Neuronal stem cell (in vitro differentiated cells): ENCODE results near the gene RD3L.

ENCODE experiments used
- DNase-seq: peaks from one replicate; pipeline ENCODE4 v3.0.0-alpha.2; 2013; ENCODE audit warnings: low spot score
- H2AFZ ChIP-seq: one replicate; pipeline ENCODE4 v1.6.1; 2013; ENCODE audit warnings: mild to moderate bottlenecking, low read length, inconsistent platforms
- H2AK5ac ChIP-seq: 2 replicates; pipeline ENCODE4 v1.6.1; 2013; ENCODE audit warnings: low read depth, mild to moderate bottlenecking, inconsistent platforms, low read length, moderate library complexity, mixed read lengths
- H2BK120ac ChIP-seq: 2 replicates; pipeline ENCODE4 v1.6.1; 2013; ENCODE audit warnings: low read depth, mild to moderate bottlenecking, inconsistent platforms, low read length, moderate library complexity, mixed read lengths
- H2BK12ac ChIP-seq: one replicate; pipeline ENCODE4 v1.6.1; 2013; ENCODE audit warnings: low read length, inconsistent platforms
- H2BK15ac ChIP-seq: 2 replicates; pipeline ENCODE4 v1.6.1; 2013; ENCODE audit warnings: mild to moderate bottlenecking, low read length, inconsistent platforms, mixed read lengths
- H2BK5ac ChIP-seq: one replicate; pipeline ENCODE4 v1.6.1; 2013; ENCODE audit warnings: inconsistent platforms, mild to moderate bottlenecking, low read length, moderate library complexity
- H3K14ac ChIP-seq: one replicate; pipeline ENCODE4 v1.6.1; 2013; ENCODE audit warnings: low read length, inconsistent platforms
- H3K18ac ChIP-seq: 2 replicates; pipeline ENCODE4 v1.6.1; 2013; ENCODE audit warnings: low read length, inconsistent platforms
- H3K23ac ChIP-seq: 2 replicates; pipeline ENCODE4 v1.6.1; 2013; ENCODE audit warnings: low read depth, mild to moderate bottlenecking, mixed read lengths, low read length, inconsistent platforms; ENCODE audit not compliant: poor library complexity
- H3K27ac ChIP-seq: replicated peaks from 3 replicates; pipeline ENCODE4 v1.5.1; 2013; ENCODE audit warnings: low read length, inconsistent platforms
- H3K27me3 ChIP-seq, 3 experiments: 2 replicates each; pipeline ENCODE4 v1.6.1; 2013; ENCODE audit warnings: low read length in 3 of 3, mild to moderate bottlenecking in 2 of 3, inconsistent platforms in 1 of 3, low read depth in 1 of 3, mixed read lengths in 1 of 3, moderate library complexity in 1 of 3; ENCODE audit not compliant: control insufficient read depth in 3 of 3, insufficient read depth in 3 of 3
- H3K36me3 ChIP-seq, 2 donors: replicated peaks in 1 of 2; 2 replicates each; pipeline ENCODE4 v1.6.1; 2013; ENCODE audit warnings: low read length in 2 of 2; ENCODE audit not compliant: control insufficient read depth in 2 of 2, insufficient read depth in 2 of 2
- H3K4ac ChIP-seq: 2 replicates; pipeline ENCODE4 v1.6.1; 2013; ENCODE audit warnings: inconsistent platforms, mild to moderate bottlenecking, low read length, moderate library complexity
- H3K4me1 ChIP-seq, 2 donors: 1 replicate in 1 of 2; 2 replicates in 1 of 2; pipeline ENCODE4 v1.6.1; 2013; ENCODE audit warnings: low read length in 2 of 2, low read depth in 1 of 2; ENCODE audit not compliant: control insufficient read depth in 2 of 2, insufficient read depth in 1 of 2
- H3K4me2 ChIP-seq: one replicate; pipeline ENCODE4 v1.6.1; 2013; ENCODE audit warnings: mild to moderate bottlenecking, low read length, inconsistent platforms; ENCODE audit not compliant: insufficient read depth, poor library complexity, severe bottlenecking
- H3K4me3 ChIP-seq, 2 donors: 2 replicates each; pipeline ENCODE4 v1.5.1; 2013; ENCODE audit warnings: low read length in 2 of 2, mild to moderate bottlenecking in 2 of 2, inconsistent platforms in 1 of 2, moderate library complexity in 1 of 2
- H3K79me1 ChIP-seq: one replicate; pipeline ENCODE4 v1.6.1; 2013; ENCODE audit warnings: low read depth, mild to moderate bottlenecking, inconsistent platforms, low read length, moderate library complexity
- H3K9ac ChIP-seq: one replicate; pipeline ENCODE4 v1.6.1; 2013; ENCODE audit warnings: mild to moderate bottlenecking, low read depth, low read length, inconsistent platforms; ENCODE audit not compliant: poor library complexity
- H3K9me3 ChIP-seq, 2 donors: replicated peaks in 1 of 2; 2 replicates each; pipeline versions ENCODE3 to v1.6.1; 2013; ENCODE audit warnings: low read length in 2 of 2, mild to moderate bottlenecking in 2 of 2, inconsistent platforms in 1 of 2, low read depth in 1 of 2, mixed read lengths in 1 of 2, moderate library complexity in 1 of 2; ENCODE audit not compliant: control insufficient read depth in 2 of 2, insufficient read depth in 1 of 2
- H4K8ac ChIP-seq: one replicate; pipeline ENCODE4 v1.6.1; 2013; ENCODE audit warnings: low read depth, mild to moderate bottlenecking, inconsistent platforms, low read length, moderate library complexity
- H4K91ac ChIP-seq: one replicate; pipeline ENCODE4 v1.6.1; 2013; ENCODE audit warnings: low read length, low read depth, mild to moderate bottlenecking, inconsistent platforms; ENCODE audit not compliant: poor library complexity
- WGBS, 2 donors: extraction: QIAGEN DNeasy Blood & Tissue Kit; methylation state at CpG; one replicate each; pipeline ENCODE4 v1.1.7; 2013; ENCODE audit warnings: missing lambda C conversion rate in 2 of 2, mixed read lengths in 1 of 2; ENCODE audit not compliant: insufficient read length in 2 of 2, insufficient replicate concordance in 1 of 2; ENCODE audit errors: extremely low coverage in 2 of 2; 5-methylcytosine and 5-hydroxymethylcytosine counted together

Gene RD3L

DNA sequence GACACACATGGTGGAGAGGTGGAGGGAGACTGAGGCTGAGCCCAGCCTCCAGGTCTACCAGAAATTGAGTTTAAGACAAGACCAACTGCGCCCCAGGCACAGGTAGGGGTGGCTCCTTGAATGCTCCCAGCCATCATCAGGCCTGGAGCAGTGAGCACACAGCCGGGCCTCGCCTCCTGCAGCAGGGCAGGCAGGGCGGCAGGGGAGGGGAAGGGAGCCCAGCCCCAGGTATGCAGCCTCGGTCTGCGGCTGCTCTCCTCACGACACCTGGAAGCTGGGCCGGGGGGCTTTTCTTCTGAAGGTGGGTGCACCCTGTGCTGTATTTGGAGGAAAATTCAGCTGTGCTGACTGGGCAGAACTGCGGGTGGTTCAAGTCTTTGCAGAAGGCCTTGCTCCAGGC, 43.6 kb downstream of the RD3L start:
- H3K27me3 ChIP-seq: peaks cover 0 to 5% (median 0%) of the 10 kb centered on the region in 3 experiments
- no peak for DNase-seq

GRCh38 chr14:103898204-103898603, 44.1 kb downstream of the RD3L start:
- Histone ChIP-seq H2BK120ac (no peak overlapping the region), H3K9me3 (peaks cover 0 to 5% of the 10 kb centered on the region in 2 donors), H3K27ac (no peak overlapping the region), H2BK12ac (no peak overlapping the region), H2AK5ac (peak overlapping the region; percentile 25), H2AFZ (no peak overlapping the region), H3K4ac (no peak overlapping the region), H3K23ac (no peak overlapping the region), H3K4me3 (no peak overlapping the region), H3K9ac (no peak overlapping the region), H4K91ac (no peak overlapping the region), H3K36me3 (no peaks in the 10 kb centered on the region), H3K18ac (no peak overlapping the region), H3K27me3 (peaks cover 0 to 5% (median 0%) of the 10 kb centered on the region in 3 experiments), H3K79me1 (no peaks in the 10 kb centered on the region), H3K14ac (no peak overlapping the region), H2BK5ac (no peak overlapping the region), H3K4me2 (no peak overlapping the region), H2BK15ac (no peak overlapping the region), H4K8ac (no peak overlapping the region), H3K4me1 (no peaks in the 10 kb centered on the region)
- no peak for DNase-seq
- no CpG with 5 or more reads among the region's 4 CpGs for WGBS, 2 donors

More for the DNA sequence above, 43.6 kb downstream of the RD3L start:
- Histone ChIP-seq H2AK5ac (no peak overlapping the region), H3K14ac (no peak overlapping the region), H2BK12ac (no peak overlapping the region), H3K9me3 (peaks cover 0 to 5% of the 10 kb centered on the region in 2 donors), H2BK120ac (no peak overlapping the region), H3K4me2 (no peak overlapping the region), H3K9ac (no peak overlapping the region), H3K4ac (no peak overlapping the region), H2BK5ac (no peak overlapping the region), H4K8ac (no peak overlapping the region), H3K4me1 (no peaks in the 10 kb centered on the region), H2BK15ac (no peak overlapping the region), H3K36me3 (no peaks in the 10 kb centered on the region), H3K18ac (peak overlapping the region; percentile 48), H3K4me3 (no peak overlapping the region), H2AFZ (no peak overlapping the region), H3K23ac (no peak overlapping the region), H4K91ac (no peak overlapping the region), H3K27ac (no peak overlapping the region), H3K79me1 (no peaks in the 10 kb centered on the region)
- no CpG with 5 or more reads among the region's 9 CpGs for WGBS, 2 donors

DNA sequence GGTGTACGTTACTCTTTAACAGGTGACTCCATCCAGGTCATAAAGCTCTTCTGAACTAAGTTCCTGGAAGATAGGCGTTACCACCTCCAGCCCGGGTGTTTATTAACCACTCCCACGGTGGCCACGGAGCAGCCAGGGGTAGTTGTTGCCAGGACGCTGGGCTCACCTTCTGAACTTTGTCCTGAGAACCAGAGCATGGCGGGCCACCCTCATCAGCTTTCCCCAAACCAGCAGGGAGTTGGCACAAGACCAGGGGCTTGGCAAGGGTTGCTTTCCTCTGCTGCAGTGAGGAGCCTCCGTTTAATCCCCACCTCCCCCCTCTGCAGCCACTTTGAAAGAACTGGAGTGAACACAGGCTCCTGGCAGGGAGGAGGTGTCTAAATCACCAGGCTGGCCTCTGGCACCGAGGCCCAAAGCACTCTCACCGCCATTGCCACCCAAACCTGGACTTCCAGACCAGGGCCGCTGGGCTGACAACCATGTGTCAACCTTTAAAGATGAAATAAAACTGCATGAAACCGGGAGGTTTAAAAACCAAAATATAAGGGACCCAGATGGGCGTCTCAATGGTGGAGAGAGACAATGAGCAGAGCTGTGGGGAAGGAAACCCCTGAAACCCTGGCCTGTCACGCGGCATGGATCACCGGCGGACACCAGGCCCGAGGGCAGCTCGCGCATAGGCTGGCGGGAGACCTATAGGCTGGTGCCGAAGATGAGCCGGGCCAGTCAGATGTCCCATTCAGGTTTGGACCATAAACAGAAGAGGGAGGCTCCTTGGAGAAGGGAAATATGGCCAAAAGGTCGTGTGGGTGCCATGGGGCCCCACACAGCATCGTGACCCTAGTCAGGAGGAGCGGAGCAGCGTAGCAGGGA, 45.0 kb downstream of the RD3L start:
- H2BK12ac ChIP-seq: peak overlapping the region; percentile 73
- H4K8ac ChIP-seq: no peak overlapping the region
- H2AFZ ChIP-seq: no peak overlapping the region
- no peaks in the 10 kb centered on the region for H3K4me1 ChIP-seq
- peaks cover 0 to 5% of the 10 kb centered on the region in 2 donors for H3K9me3 ChIP-seq
- H3K4ac ChIP-seq: no peak overlapping the region
- no peak overlapping the region for H3K9ac ChIP-seq
- no CpG with 5 or more reads among the region's 27 CpGs for WGBS, 2 donors
- H3K27ac ChIP-seq: no peak overlapping the region
- DNase-seq: no peak
- H2AK5ac ChIP-seq: peak overlapping the region; percentile 25
- H3K18ac ChIP-seq: no peak overlapping the region
- peak overlapping the region; percentile 47 for H3K14ac ChIP-seq
- no peak overlapping the region for H2BK15ac ChIP-seq
- no peak overlapping the region for H2BK5ac ChIP-seq
- H3K27me3 ChIP-seq: peaks cover 0 to 5% (median 0%) of the 10 kb centered on the region in 3 experiments
- H2BK120ac ChIP-seq: no peak overlapping the region
- H3K4me3 ChIP-seq: no peak overlapping the region
- H4K91ac ChIP-seq: no peak overlapping the region
- no peaks in the 10 kb centered on the region for H3K36me3 ChIP-seq
- H3K4me2 ChIP-seq: no peak overlapping the region
- no peaks in the 10 kb centered on the region for H3K79me1 ChIP-seq
- H3K23ac ChIP-seq: peak overlapping the region; percentile 80

DNA sequence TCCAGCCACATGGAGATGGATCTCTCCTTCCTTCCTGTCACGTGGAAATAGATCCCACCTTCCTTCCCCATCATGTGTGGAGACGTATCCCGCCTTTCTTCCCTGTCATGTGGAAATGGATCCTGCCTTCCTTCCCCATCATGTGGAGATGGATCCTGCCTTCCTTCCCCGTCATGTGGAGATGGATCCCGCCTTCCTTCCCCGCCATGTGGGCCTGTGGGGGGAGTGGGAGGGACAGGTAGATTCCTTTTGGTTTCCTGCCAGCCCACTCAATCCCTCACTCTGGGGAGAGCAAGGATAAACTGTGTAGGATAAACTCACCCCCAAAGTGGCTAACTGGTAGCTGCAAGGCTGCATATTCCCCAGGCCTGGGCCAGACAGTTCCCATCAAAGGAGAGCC, 45.8 kb downstream of the RD3L start:
- Histone ChIP-seq H3K14ac (no peak overlapping the region), H3K4me3 (no peak overlapping the region), H2BK120ac (no peak overlapping the region), H3K9me3 (peaks cover 0 to 5% of the 10 kb centered on the region in 2 donors), H3K27ac (no peak overlapping the region), H3K27me3 (peaks cover 0 to 9% (median 0%) of the 10 kb centered on the region in 3 experiments), H4K91ac (no peak overlapping the region), H2AFZ (no peak overlapping the region), H3K36me3 (no peaks in the 10 kb centered on the region), H3K79me1 (no peaks in the 10 kb centered on the region), H3K9ac (peak overlapping the region; percentile 38), H3K4me2 (no peak overlapping the region), H3K23ac (no peak overlapping the region), H4K8ac (peak overlapping the region; percentile 6), H2BK5ac (no peak overlapping the region), H2AK5ac (peak overlapping the region; percentile 69), H3K4ac (peak overlapping the region; percentile 91), H3K18ac (no peak overlapping the region), H2BK15ac (peak overlapping the region; percentile 74), H3K4me1 (no peaks in the 10 kb centered on the region), H2BK12ac (no peak overlapping the region)
- no peak for DNase-seq
- whole genome bisulfite sequencing, 2 donors: no CpG with 5 or more reads among the region's 6 CpGs
